ENCODE measurements around the gene LYSET.
"Not testable (repeated sequence)": the region's sequence is repeated elsewhere in the genome, so short reads cannot be mapped to it uniquely, and the experiment has no call there.

The LYSET gene

DNA sequence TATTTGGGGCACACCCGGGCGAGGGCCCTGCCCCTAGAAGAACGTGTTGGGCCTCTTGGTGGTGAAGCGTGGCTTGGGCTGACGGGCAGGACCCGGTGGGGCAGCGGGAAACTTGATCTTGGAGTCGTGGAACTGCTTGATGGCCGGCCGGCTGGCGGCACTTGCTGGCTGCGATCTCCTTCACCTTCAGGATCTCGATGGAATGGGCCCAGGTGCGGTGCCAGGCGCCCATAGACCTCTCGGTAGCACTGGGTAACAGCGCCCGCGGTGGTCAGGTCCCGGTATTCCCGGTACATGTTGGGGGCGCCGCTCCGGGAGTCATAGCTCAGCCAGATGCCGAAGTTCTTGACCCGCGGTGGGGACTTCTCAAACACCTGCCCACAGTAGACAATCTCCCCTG, 38.4 kb downstream of the LYSET start:
- DNase-seq (ENCODE audit: low read depth), result no peak

DNA sequence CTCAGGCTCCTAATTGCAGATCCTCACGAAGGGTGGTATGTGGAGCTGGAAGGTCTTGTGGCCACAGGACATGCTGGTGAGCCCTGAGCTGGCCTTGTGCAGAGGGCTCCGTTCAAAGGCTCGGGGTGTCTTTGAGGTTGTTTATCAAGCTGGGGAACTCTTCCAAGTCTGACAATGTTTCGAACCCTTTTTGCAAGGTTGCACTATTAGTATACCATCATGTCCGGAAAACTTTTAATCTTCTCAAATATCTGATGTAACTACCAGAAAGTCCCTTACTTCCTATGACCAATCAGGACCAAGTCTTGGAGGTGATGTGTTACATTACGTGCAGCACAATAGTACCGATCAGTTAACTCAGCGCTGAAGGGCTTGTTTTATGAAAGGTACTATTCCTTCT, 43.4 kb downstream of the LYSET start:
- DNase-seq (ENCODE audit: low read depth), result no peak

DNA sequence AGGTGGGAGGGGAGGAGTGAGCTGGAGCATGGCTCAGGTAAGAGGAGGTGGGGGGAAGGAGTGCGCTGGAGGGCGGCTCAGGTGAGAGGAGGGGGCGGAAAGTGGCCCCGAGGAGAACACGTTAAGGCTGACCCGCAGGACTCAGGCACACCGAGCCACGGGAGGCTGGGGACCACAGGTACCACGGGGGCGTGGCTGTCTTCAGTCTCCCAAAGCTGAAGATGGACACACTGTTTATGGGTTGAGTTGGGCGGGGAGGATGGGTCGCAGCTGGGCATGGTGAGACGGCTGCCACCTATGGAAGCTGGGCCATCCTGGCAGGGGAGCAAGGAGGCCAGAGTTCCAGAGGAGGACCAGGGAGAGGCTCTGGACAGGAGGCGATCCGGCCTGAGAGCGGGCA, 45.4 kb downstream of the LYSET start:
- no peak for DNase-seq (ENCODE audit: low read depth)

DNA sequence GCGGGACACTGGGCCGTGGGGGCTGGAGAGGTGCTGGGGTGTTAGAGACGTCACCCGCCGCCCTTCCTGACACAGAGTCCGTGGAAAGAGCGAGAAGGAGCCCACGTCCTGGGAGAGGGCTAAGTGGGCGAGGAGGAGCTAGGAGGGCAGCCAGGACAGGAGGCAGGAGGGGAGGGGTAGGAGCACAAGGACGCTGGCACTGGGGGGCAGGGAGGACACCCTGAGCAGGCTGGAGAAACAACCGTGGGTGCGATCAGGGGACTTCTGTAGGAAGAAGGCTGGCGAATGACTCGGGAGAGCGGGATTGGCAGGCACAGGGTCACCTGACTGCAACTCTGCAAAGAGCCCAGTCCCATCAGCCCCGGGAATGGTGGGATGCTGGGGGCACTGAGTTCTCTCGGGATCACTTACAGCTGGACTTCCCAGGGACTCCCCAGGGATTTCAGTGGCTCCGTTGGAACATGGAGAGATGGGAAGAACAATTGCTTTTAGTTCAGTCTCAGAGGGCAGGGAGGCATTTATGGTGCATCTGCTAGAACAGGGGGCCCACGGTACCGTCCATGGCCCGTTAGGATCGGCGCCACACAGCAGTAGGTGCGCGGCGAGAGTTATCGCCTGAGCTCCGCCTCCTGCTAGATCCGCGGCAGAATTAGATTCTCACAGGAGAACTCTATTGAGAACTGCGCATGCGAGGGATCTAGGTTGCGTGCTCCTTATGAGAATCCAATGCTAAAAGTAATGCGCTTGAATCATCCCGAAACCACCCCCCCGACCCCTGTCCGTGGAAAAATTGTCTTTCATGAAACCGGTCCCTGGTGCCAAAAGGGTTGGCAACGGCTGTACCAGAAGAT, 46.2 kb downstream of the LYSET start:
- no peak for DNase-seq (ENCODE audit: low read depth)

DNA sequence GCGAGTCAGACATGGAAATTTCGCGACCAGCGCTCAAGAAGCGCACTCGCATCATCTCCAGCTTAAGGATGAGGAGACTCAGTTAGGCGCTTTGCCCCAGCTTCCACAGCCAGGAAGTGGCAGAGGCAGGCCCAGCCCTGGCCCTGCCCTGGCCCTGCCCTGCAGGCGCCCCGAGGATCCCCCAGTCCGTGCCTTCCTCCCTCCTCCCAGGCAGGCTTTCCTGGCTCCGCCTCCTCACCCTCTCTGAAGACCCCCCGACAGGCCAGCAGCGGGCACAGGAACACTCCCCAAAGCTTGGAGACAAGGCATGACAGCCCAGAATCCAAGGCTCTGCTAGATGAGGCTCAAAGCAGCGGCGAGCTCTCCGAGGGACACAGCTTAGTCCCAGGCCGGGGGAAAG, 47.0 kb downstream of the LYSET start:
- no peak for DNase-seq (ENCODE audit: low read depth)

DNA sequence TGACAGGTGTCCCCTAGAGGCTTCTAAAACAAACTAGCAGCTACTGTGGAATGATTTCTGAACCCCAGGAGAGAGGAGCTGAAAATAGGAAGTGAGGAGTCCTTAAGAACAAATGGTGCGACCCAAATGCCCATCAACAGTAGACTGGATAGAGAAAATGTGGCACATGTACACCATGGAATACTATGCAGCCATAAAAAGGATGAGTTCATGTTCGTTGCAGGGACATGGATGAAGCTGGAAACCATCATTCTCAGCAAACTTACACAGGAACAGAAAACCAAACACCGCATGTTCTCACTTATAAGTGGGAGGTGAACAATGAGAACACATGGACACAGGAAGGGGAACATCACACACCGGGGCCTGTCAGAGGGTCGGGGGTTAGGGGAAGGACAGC, 48.0 kb downstream of the LYSET start:
- not testable (repeated sequence) for DNase-seq (ENCODE audit: low read depth)

DNA sequence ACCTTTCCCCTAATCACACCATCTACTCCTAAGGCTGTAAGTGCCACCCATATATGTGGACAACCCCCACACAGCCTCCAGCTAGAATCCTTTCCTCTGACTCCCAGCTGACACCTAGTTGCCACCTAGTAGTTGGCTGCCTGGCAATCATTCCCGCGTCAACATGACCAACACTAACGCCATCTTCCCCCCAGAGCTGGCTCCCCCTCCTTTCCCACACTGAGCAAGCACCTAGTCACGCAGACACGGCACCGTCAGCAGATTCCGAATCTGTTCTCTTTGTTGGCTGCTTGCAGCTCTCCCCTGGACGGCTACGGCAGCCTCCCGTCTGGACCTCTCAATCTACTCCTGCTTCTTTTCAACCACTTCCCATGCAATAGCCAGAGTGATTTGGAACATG, 49.7 kb downstream of the LYSET start:
- no peak for DNase-seq (ENCODE audit: low read depth)

Measured in activated T-cell treated with anti-CD3 and anti-CD28 coated beads for 48 hours (primary cell).